Forelimb muscle (tissue), 1 donor: ENCODE measurements around the gene PPM1L. TPM values are rescaled to one million over a fixed set of nuclear protein-coding genes. Genes with fewer than 3 reads are reported as not detected.

Source experiments
- DNase-seq: peaks from one replicate; pipeline ENCODE4 v3.0.0-alpha.2; 2013; ENCODE audit warnings: low read depth
- polyA plus RNA-seq: library from polyadenylated mRNA; unstranded; fragments of 120-200 nt; gene quantifications from one replicate; pipeline ENCODE4 v1.2.1, GENCODE V29; 2013; ENCODE audit not compliant: insufficient read length

PPM1L gene
- polyA plus RNA-seq, 1 donor: 10.0 TPM

GRCh38 chr3:160763073-160763472, 7.0 kb downstream of the PPM1L start:
- DNase-seq: no peak

- DNase-seq: no peak
These were observed 9.2 kb downstream of the PPM1L start for GRCh38 chr3:160765211-160765610.

- DNase-seq: no peak
These were observed 12.0 kb downstream of the PPM1L start for GRCh38 chr3:160768031-160768430.

- no peak for DNase-seq
These were observed 12.9 kb downstream of the PPM1L start for GRCh38 chr3:160768918-160769317.

- DNase-seq: no peak
These were observed 15.9 kb downstream of the PPM1L start for GRCh38 chr3:160771811-160772459.

GRCh38 chr3:160773722-160774121, 17.7 kb downstream of the PPM1L start:
- DNase-seq: no peak

GRCh38 chr3:160774172-160774571, 18.1 kb downstream of the PPM1L start:
- no peak for DNase-seq

- no peak for DNase-seq
These were observed 22.4 kb downstream of the PPM1L start for GRCh38 chr3:160778480-160778879.

GRCh38 chr3:160779040-160779439, 23.0 kb downstream of the PPM1L start:
- no peak for DNase-seq

GRCh38 chr3:160780245-160780644, 24.2 kb downstream of the PPM1L start:
- DNase-seq: no peak

GRCh38 chr3:160781402-160781801, 25.4 kb downstream of the PPM1L start:
- DNase-seq: no peak

GRCh38 chr3:160781863-160782262, 25.8 kb downstream of the PPM1L start:
- DNase-seq: no peak

- DNase-seq: no peak
These were observed 28.8 kb downstream of the PPM1L start for GRCh38 chr3:160784853-160785252.

- DNase-seq: no peak
These were observed 34.7 kb downstream of the PPM1L start for GRCh38 chr3:160790726-160791125.

GRCh38 chr3:160792540-160792939, 36.5 kb downstream of the PPM1L start:
- no peak for DNase-seq

- DNase-seq: no peak
These were observed 37.8 kb downstream of the PPM1L start for GRCh38 chr3:160793722-160794252.

- no peak for DNase-seq
These were observed 40.2 kb downstream of the PPM1L start for GRCh38 chr3:160796089-160796812.

- DNase-seq: no peak
These were observed 40.8 kb downstream of the PPM1L start for GRCh38 chr3:160796813-160797164.

GRCh38 chr3:160797356-160797755, 41.3 kb downstream of the PPM1L start:
- DNase-seq: no peak

GRCh38 chr3:160801386-160802118, 45.5 kb downstream of the PPM1L start:
- no peak for DNase-seq

GRCh38 chr3:160804762-160805161, 48.7 kb downstream of the PPM1L start:
- no peak for DNase-seq

GRCh38 chr3:160806094-160806493, 50.1 kb downstream of the PPM1L start:
- no peak for DNase-seq

- no peak for DNase-seq
These were observed 50.7 kb downstream of the PPM1L start for GRCh38 chr3:160806686-160807085.
